CD4-positive, CD25-positive, alpha-beta regulatory T cell (primary cell): ENCODE results near the gene NEDD4. TPM values are rescaled to one million over a fixed set of nuclear protein-coding genes. Genes with fewer than 3 reads are reported as not detected.
A peak's percentile ranks its signal among the peaks of the same experiment; 100 is the strongest.

Experiments
- ATAC-seq, 2 donors: fragments of 150-1000 bp; cut with Tn5 transposase; one replicate each; pipeline ENCODE4 v1.10.0; 2021; ENCODE audit warnings: low read depth in 2 of 2, moderate number of reproducible peaks in 2 of 2, moderate library complexity in 1 of 2
- DNase-seq, 3 donors: peaks; one replicate each; pipeline versions ENCODE4 v3.0.0 to v3.0.0-alpha.2; 2012 to 2022; ENCODE audit warnings: mixed read lengths in 1 of 3
- H3K27ac ChIP-seq: one replicate; pipeline ENCODE4 v1.7.0; 2013; ENCODE audit warnings: mild to moderate bottlenecking, low read length; ENCODE audit not compliant: insufficient read depth, poor library complexity, severe bottlenecking
- H3K27me3 ChIP-seq: one replicate; pipeline ENCODE4 v1.7.0; 2013; ENCODE audit warnings: low read length; ENCODE audit not compliant: control insufficient read depth, insufficient read depth
- H3K36me3 ChIP-seq: one replicate; pipeline ENCODE4 v1.7.0; 2013; ENCODE audit warnings: mild to moderate bottlenecking, low read length, moderate library complexity; ENCODE audit not compliant: control insufficient read depth, insufficient read depth
- H3K4me1 ChIP-seq: 2 replicates; pipeline ENCODE4 v1.7.0; 2013; ENCODE audit warnings: mild to moderate bottlenecking, low read length; ENCODE audit not compliant: insufficient read depth, control insufficient read depth, poor library complexity, severe bottlenecking
- H3K4me3 ChIP-seq: one replicate; pipeline ENCODE4 v1.7.0; 2013; ENCODE audit warnings: low read depth, mild to moderate bottlenecking, low read length, moderate library complexity
- H3K9me3 ChIP-seq, 2 experiments: 1 replicate in 1 of 2; 2 replicates in 1 of 2; pipeline ENCODE4 v1.7.0; 2013; ENCODE audit warnings: low read length in 2 of 2, mild to moderate bottlenecking in 1 of 2, moderate library complexity in 1 of 2; ENCODE audit not compliant: control insufficient read depth in 2 of 2
- H3K27ac Mint-ChIP-seq, 3 donors: one replicate each; pipeline ENCODE4 v1.8.0; 2020 to 2022; ENCODE audit warnings: mild to moderate bottlenecking in 3 of 3, mixed read lengths in 3 of 3, moderate library complexity in 2 of 3
- H3K27me3 Mint-ChIP-seq: one replicate; pipeline ENCODE4 v1.8.0; 2022; ENCODE audit warnings: mild to moderate bottlenecking, mixed read lengths
- H3K36me3 Mint-ChIP-seq: one replicate; pipeline ENCODE4 v1.8.0; 2020; ENCODE audit warnings: mixed read lengths
- H3K4me1 Mint-ChIP-seq, 4 donors: one replicate each; pipeline ENCODE4 v1.8.0; 2020 to 2022; ENCODE audit warnings: mixed read lengths in 4 of 4, mild to moderate bottlenecking in 1 of 4
- H3K4me3 Mint-ChIP-seq, 4 donors: one replicate each; pipeline ENCODE4 v1.8.0; 2020 to 2022; ENCODE audit warnings: mild to moderate bottlenecking in 4 of 4, mixed read lengths in 4 of 4, moderate library complexity in 3 of 4
- H3K9me3 Mint-ChIP-seq, 7 donors: one replicate each; pipeline ENCODE4 v1.8.0; 2020 to 2022; ENCODE audit warnings: mixed read lengths in 7 of 7, mild to moderate bottlenecking in 3 of 7, moderate library complexity in 2 of 7
- polyA plus RNA-seq, 4 donors: library from polyadenylated mRNA; unstranded; fragments of 300-500 nt; fragmentation: Illumina TruSeq; gene quantifications; one replicate each; pipeline ENCODE4 v1.2.3, GENCODE V29; 2021
- total RNA-seq: library from RNA; stranded (reverse); gene quantifications from one replicate; pipeline ENCODE4 v1.2.3, GENCODE V29; 2022

The NEDD4 gene
- total and polyA plus RNA-seq, 5 donors from 2014 or later = 2.4 to 10.0 (median 5.6) TPM

- Mint-ChIP-seq H3K36me3 (no peaks in the 10 kb centered on the region), H3K27me3 (peaks cover 36% of the 10 kb centered on the region), H3K27ac (peak overlapping the region in 2 of 3 donors; percentile 9 to 75), H3K4me1 (peaks cover 9 to 20% (median 16%) of the 10 kb centered on the region in 4 donors), H3K4me3 (peak overlapping the region; percentile 90 to 92 (median 92)), H3K9me3 (peaks cover 0 to 6% (median 0%) of the 10 kb centered on the region in 7 donors)
- H3K27ac ChIP-seq = no peak overlapping the region
- no peak for DNase-seq
- H3K27me3 ChIP-seq = peaks cover 9% of the 10 kb centered on the region
- no peak for ATAC-seq
- H3K4me1 ChIP-seq = peaks cover 14% of the 10 kb centered on the region
- no peaks in the 10 kb centered on the region for H3K9me3 ChIP-seq
- no peaks in the 10 kb centered on the region for H3K36me3 ChIP-seq
- H3K4me3 ChIP-seq = peak overlapping the region; percentile 82
These were observed 1.3 kb downstream of the NEDD4 start for GRCh38 chr15:55991802-55992768.

GRCh38 chr15:55990998-55991397, 2.4 kb downstream of the NEDD4 start:
- H3K4me3 ChIP-seq = no peak overlapping the region
- peaks cover 9% of the 10 kb centered on the region for H3K27me3 ChIP-seq
- H3K36me3 Mint-ChIP-seq = peaks cover 3% of the 10 kb centered on the region
- H3K27ac Mint-ChIP-seq = no peak overlapping the region
- peaks cover 0 to 6% (median 0%) of the 10 kb centered on the region in 7 donors for H3K9me3 Mint-ChIP-seq
- no peaks in the 10 kb centered on the region for H3K9me3 ChIP-seq
- peak overlapping the region in 2 of 4 donors; percentile 82 to 92 for H3K4me3 Mint-ChIP-seq
- peaks cover 9 to 20% (median 16%) of the 10 kb centered on the region in 4 donors for H3K4me1 Mint-ChIP-seq
- H3K4me1 ChIP-seq = peaks cover 14% of the 10 kb centered on the region
- no peaks in the 10 kb centered on the region for H3K36me3 ChIP-seq
- peaks cover 28% of the 10 kb centered on the region for H3K27me3 Mint-ChIP-seq
- DNase-seq (no peak), ATAC-seq (no peak)
- H3K27ac ChIP-seq = no peak overlapping the region

- Histone ChIP-seq H3K27ac (no peak overlapping the region), H3K4me1 (peaks cover 14% of the 10 kb centered on the region), H3K4me3 (no peak overlapping the region), H3K36me3 (no peaks in the 10 kb centered on the region), H3K9me3 (no peaks in the 10 kb centered on the region), H3K27me3 (peaks cover 6% of the 10 kb centered on the region)
- DNase-seq (no peak), ATAC-seq (no peak)
- Mint-ChIP-seq H3K27ac (no peak overlapping the region), H3K4me1 (peaks cover 9 to 20% (median 16%) of the 10 kb centered on the region in 4 donors), H3K9me3 (peaks cover 0 to 6% (median 0%) of the 10 kb centered on the region in 7 donors), H3K36me3 (peaks cover 6% of the 10 kb centered on the region), H3K27me3 (peaks cover 23% of the 10 kb centered on the region), H3K4me3 (no peak overlapping the region)
These were observed 2.9 kb downstream of the NEDD4 start for GRCh38 chr15:55990516-55990915.

GRCh38 chr15:55989383-55989782, 4.0 kb downstream of the NEDD4 start:
- no peak overlapping the region for H3K4me3 ChIP-seq
- Mint-ChIP-seq H3K9me3 (peaks cover 0 to 6% (median 0%) of the 10 kb centered on the region in 7 donors), H3K36me3 (peaks cover 6% of the 10 kb centered on the region), H3K4me3 (peak overlapping the region in 2 of 4 donors; percentile 20 to 62), H3K4me1 (peaks cover 9 to 20% (median 16%) of the 10 kb centered on the region in 4 donors), H3K27me3 (peaks cover 13% of the 10 kb centered on the region), H3K27ac (no peak overlapping the region)
- DNase-seq = no peak
- peaks cover 14% of the 10 kb centered on the region for H3K4me1 ChIP-seq
- no peak for ATAC-seq
- no peak overlapping the region for H3K27ac ChIP-seq
- no peaks in the 10 kb centered on the region for H3K9me3 ChIP-seq
- H3K27me3 ChIP-seq = peaks cover 3% of the 10 kb centered on the region
- no peaks in the 10 kb centered on the region for H3K36me3 ChIP-seq

- Histone ChIP-seq H3K27ac (no peak overlapping the region), H3K9me3 (no peaks in the 10 kb centered on the region), H3K36me3 (no peaks in the 10 kb centered on the region), H3K4me1 (no peaks in the 10 kb centered on the region), H3K27me3 (no peaks in the 10 kb centered on the region), H3K4me3 (no peak overlapping the region)
- no peaks in the 10 kb centered on the region for H3K9me3 Mint-ChIP-seq
- no peak overlapping the region for H3K27ac Mint-ChIP-seq
- no peak overlapping the region for H3K4me3 Mint-ChIP-seq
- DNase-seq (no peak), ATAC-seq (no peak)
- H3K4me1 Mint-ChIP-seq = peaks cover 0 to 11% (median 3%) of the 10 kb centered on the region in 4 donors
- H3K36me3 Mint-ChIP-seq = peaks cover 10% of the 10 kb centered on the region
- no peaks in the 10 kb centered on the region for H3K27me3 Mint-ChIP-seq
These were observed 11.7 kb downstream of the NEDD4 start for GRCh38 chr15:55981582-55982249.

- no peak overlapping the region for H3K27ac ChIP-seq
- Mint-ChIP-seq H3K36me3 (peaks cover 4% of the 10 kb centered on the region), H3K27me3 (no peaks in the 10 kb centered on the region), H3K4me1 (peaks cover 0 to 11% (median 3%) of the 10 kb centered on the region in 4 donors), H3K27ac (no peak overlapping the region), H3K4me3 (no peak overlapping the region), H3K9me3 (no peaks in the 10 kb centered on the region)
- H3K36me3 ChIP-seq = no peaks in the 10 kb centered on the region
- no peaks in the 10 kb centered on the region for H3K9me3 ChIP-seq
- DNase-seq = no peak
- no peak overlapping the region for H3K4me3 ChIP-seq
- no peaks in the 10 kb centered on the region for H3K4me1 ChIP-seq
- no peaks in the 10 kb centered on the region for H3K27me3 ChIP-seq
- ATAC-seq = no peak
These were observed 12.9 kb downstream of the NEDD4 start for GRCh38 chr15:55980511-55980910.

GRCh38 chr15:55977231-55977630, 16.2 kb downstream of the NEDD4 start:
- DNase-seq (no peak), ATAC-seq (no peak)
- Mint-ChIP-seq H3K27me3 (no peaks in the 10 kb centered on the region), H3K9me3 (peaks cover 0 to 5% (median 0%) of the 10 kb centered on the region in 7 donors), H3K27ac (no peak overlapping the region), H3K4me3 (no peak overlapping the region), H3K4me1 (peaks cover 0 to 25% (median 3%) of the 10 kb centered on the region in 4 donors), H3K36me3 (peaks cover 4% of the 10 kb centered on the region)
- H3K36me3 ChIP-seq = no peaks in the 10 kb centered on the region
- H3K4me1 ChIP-seq = no peaks in the 10 kb centered on the region
- no peak overlapping the region for H3K27ac ChIP-seq
- H3K9me3 ChIP-seq = no peaks in the 10 kb centered on the region
- no peaks in the 10 kb centered on the region for H3K27me3 ChIP-seq
- no peak overlapping the region for H3K4me3 ChIP-seq
